GM12878 (cell line): ENCODE data around the gene TGM5. TPM values are rescaled to one million over a fixed set of nuclear protein-coding genes. Genes with fewer than 3 reads are reported as not detected.

Experiments
- CEBPZ ChIP-seq: fragments of 150-350 bp; IDR thresholded peaks from 2 replicates; pipeline ENCODE4 v1.6.1; 2016; ENCODE audit warnings: low read depth, low read length
- E4F1 ChIP-seq: fragments of 450-650 bp; IDR thresholded peaks from 2 replicates; pipeline ENCODE4 v1.6.1; 2018; ENCODE audit warnings: borderline replicate concordance, mild to moderate bottlenecking; ENCODE audit not compliant: partially characterized antibody
- GABPA ChIP-seq: IDR thresholded peaks from 2 replicates; pipeline ENCODE4 v1.6.1; 2014; ENCODE audit warnings: antibody characterized with exemption, low read depth, mild to moderate bottlenecking, inconsistent platforms
- MTA3 ChIP-seq: IDR thresholded peaks from 2 replicates; pipeline ENCODE4 v1.6.1; 2012; ENCODE audit warnings: low read length, inconsistent platforms, borderline replicate concordance
- MYB ChIP-seq: fragments of 150-350 bp; IDR thresholded peaks from 2 replicates; pipeline ENCODE4 v1.6.1; 2014; ENCODE audit warnings: mild to moderate bottlenecking, low read depth, low read length, borderline replicate concordance
- MYC ChIP-seq: IDR thresholded peaks from 2 replicates; pipeline ENCODE4 v1.6.1; 2011; ENCODE audit warnings: mild to moderate bottlenecking, low read length, moderate library complexity, inconsistent platforms; ENCODE audit not compliant: insufficient read depth, insufficient replicate concordance, insufficient read length, severe bottlenecking
- RCOR1 ChIP-seq: conservative IDR thresholded peaks from 2 replicates; pipeline ENCODE4 v1.6.1; 2012; ENCODE audit warnings: low read depth, low read length, improper control_type of control experiment
- SRF ChIP-seq, 2 experiments: IDR thresholded peaks; 2 replicates each; pipeline ENCODE4 v1.6.1; 2011; ENCODE audit warnings: low read depth in 2 of 2, low read length in 2 of 2, mild to moderate bottlenecking in 1 of 2, moderate library complexity in 1 of 2
- polyA plus RNA-seq, 11 experiments: library from polyadenylated mRNA; depleted of rRNA in 4 of 11; unstranded in 6 of 11; stranded (reverse) in 5 of 11; fragments of >200 nt; fragmentation: Nextera tagmentation in 4 of 11; fragmentation: Illumina TruSeq in 1 of 11; extraction: Ambion mirVana in 4 of 11; extraction: Trizol in 1 of 11; gene quantifications; 1 replicate in 1 of 11; 2 replicates in 10 of 11; pipeline versions ENCODE4 v1.2.1 to v1.2.3, GENCODE V29; 2011 to 2016; ENCODE audit warnings: inconsistent platforms in 2 of 11, missing spikeins in 2 of 11, low read depth in 1 of 11
- total RNA-seq, 4 experiments: library from RNA; depleted of rRNA in 3 of 4; stranded (reverse); fragments of >200 nt in 3 of 4; fragmentation: Illumina TruSeq in 1 of 4; extraction: Trizol in 1 of 4; gene quantifications; 2 replicates each; pipeline versions ENCODE4 v1.2.1 to v1.2.3, GENCODE V29; 2013 to 2021

TGM5 gene
- total and polyA plus RNA-seq, 10 of the 15 experiments (the other 5 are each of a cell fraction or from before 2014, with no cell fraction given), result 4.4 to 27.1 (median 5.6) TPM

- TF ChIP-seq SRF (IDR thresholded peaks at IDR 0.05; ENCODE audit: low read depth in 2 of 2, low read length in 2 of 2), result no peak
- no peak for TF ChIP-seq CEBPZ
- TF ChIP-seq GABPA, result no peak
- TF ChIP-seq RCOR1, result no peak
- no peak for TF ChIP-seq E4F1
- TF ChIP-seq MTA3, result no peak
- no peak for TF ChIP-seq MYB
- TF ChIP-seq MYC, result no peak
Observed at GRCh38 chr15:43299884-43300283, 33.2 kb upstream of the TGM5 start (continued).
